ENCODE results near the gene ADORA1. TPM values are rescaled to one million over a fixed set of nuclear protein-coding genes. Genes with fewer than 3 reads are reported as not detected.

The ADORA1 gene
- total RNA-seq, 1 donor from 2014 or later = not detected

DNA sequence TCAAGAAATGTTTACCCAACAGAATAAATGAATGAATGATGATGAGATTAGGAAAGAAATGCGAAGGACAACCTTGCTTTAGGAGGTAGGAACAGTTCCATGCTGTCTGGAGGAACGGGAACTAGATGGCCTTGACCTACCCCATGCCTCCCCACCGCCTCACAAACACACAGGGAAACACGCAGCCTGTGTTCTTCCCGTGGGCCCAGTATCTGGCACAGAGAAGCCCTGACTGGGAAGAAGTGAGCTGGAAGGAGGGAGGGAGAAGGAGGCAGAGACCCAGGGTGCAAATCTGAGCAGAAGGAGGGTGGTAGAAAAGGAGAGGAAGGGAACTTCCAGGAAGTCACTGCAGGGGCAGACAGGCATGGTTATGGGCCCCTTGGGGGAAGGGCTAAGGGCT is 3.5 kb upstream of the ADORA1 start:
- H3K9me3 Mint-ChIP-seq = no peaks in the 10 kb centered on the region
- intact Hi-C loops (cut with micrococcal nuclease) = no loop called here
- H3K4me1 Mint-ChIP-seq = peaks cover 15% of the 10 kb centered on the region
- peaks cover 49% of the 10 kb centered on the region for H3K27me3 Mint-ChIP-seq
- ChIA-PET POLR2A (no interaction called here), CTCF (interaction anchor here (0.6 kb wide), 1 partner anchor 404 kb away, joined by 3 read pairs; no protein-coding TSS in a partner anchor)
- ATAC-seq (ENCODE audit: low read depth) (no peak), DNase-seq (no peak)
- no peaks in the 10 kb centered on the region for H3K36me3 Mint-ChIP-seq (ENCODE audit: low read depth)
- H3K27ac Mint-ChIP-seq = no peak overlapping the region
- no peak overlapping the region for H3K4me3 Mint-ChIP-seq
- TF ChIP-seq, protein P1, sequence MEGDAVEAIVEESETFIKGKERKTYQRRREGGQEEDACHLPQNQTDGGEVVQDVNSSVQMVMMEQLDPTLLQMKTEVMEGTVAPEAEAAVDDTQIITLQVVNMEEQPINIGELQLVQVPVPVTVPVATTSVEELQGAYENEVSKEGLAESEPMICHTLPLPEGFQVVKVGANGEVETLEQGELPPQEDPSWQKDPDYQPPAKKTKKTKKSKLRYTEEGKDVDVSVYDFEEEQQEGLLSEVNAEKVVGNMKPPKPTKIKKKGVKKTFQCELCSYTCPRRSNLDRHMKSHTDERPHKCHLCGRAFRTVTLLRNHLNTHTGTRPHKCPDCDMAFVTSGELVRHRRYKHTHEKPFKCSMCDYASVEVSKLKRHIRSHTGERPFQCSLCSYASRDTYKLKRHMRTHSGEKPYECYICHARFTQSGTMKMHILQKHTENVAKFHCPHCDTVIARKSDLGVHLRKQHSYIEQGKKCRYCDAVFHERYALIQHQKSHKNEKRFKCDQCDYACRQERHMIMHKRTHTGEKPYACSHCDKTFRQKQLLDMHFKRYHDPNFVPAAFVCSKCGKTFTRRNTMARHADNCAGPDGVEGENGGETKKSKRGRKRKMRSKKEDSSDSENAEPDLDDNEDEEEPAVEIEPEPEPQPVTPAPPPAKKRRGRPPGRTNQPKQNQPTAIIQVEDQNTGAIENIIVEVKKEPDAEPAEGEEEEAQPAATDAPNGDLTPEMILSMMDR (IDR thresholded peaks at IDR 0.05) = no peak

DNA sequence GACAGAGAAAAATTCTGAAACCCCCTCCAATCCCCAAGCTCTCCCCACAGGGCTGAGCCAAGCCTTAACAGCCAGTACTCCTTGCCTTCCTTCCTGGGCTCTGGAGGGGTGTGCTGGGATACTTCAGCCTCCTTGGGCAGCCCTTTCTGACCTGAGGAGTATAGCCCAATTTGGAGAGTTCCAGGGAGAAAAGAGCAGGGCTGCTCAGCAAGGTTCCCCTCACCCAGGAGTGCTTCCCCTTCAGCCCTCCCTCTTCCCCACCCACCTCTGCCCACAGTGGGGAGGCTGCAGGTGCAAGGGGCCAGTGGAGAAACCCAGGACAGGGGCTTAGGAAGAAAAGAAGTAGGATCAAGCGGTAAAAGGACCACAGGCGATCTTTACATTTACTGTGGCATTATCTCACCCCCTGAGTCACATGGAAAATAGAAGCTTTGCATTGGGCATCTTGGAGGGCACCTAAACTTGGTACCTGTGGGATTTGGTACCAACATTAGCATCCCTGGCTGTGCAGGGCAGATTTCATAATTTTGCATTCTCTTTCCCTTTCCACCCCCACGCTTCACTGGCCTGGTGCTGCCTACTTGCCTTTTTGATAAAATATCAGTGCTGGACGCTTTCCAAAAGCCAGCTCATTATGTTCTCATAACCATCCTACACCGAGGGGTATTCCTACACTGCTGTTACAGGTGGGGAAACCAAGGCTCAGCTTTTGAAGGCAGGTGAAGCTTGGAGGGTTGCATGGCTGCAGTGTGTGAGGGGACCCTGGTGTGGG is 2.8 kb upstream of the ADORA1 start:
- peaks cover 49% of the 10 kb centered on the region for H3K27me3 Mint-ChIP-seq
- no peak overlapping the region for H3K4me3 Mint-ChIP-seq
- H3K27ac Mint-ChIP-seq = no peak overlapping the region
- no peak for DNase-seq
- H3K36me3 Mint-ChIP-seq (ENCODE audit: low read depth) = no peaks in the 10 kb centered on the region
- intact Hi-C loops (cut with micrococcal nuclease) = no loop called here
- H3K9me3 Mint-ChIP-seq = no peaks in the 10 kb centered on the region
- no peak for ATAC-seq (ENCODE audit: low read depth)
- ChIA-PET POLR2A (no interaction called here), CTCF (no interaction called here)
- TF ChIP-seq, protein P1 (IDR thresholded peaks at IDR 0.05) = no peak
- peaks cover 16% of the 10 kb centered on the region for H3K4me1 Mint-ChIP-seq

DNA sequence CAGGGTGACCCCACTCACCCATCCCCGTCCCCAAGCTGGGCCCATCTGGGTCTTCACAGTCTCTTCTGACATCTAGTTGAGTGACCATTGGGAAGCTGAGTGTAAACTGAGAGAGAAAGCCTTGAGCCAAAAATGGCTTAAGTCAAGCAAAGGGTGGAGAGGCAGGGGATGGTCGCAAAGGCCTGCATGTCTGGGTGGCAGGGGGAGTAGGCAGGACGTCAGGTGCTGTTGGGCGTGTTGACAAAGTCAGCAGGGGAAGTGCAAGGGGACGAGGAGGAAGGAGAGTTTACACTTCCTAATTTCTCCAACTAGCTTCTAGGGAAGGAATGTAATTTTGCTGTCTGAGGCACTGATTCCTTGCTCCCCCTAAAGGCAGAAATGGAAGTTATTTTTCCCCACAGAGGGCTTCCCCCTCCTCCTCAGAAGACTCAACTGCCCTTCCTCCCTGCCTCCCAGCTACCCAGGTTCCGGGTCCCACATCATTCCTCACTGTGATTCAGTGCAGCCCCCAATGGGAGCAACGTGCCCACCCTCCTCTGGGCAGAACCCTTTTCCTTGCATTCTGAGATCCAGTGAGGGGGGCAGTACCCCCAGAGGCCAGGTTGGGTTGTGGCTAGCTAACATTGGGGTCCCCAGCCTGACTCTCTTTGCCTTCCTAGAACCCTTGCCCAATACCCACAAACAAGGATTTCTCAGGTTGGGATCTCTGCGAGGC is 1.2 kb upstream of the ADORA1 start:
- no peaks in the 10 kb centered on the region for H3K36me3 Mint-ChIP-seq (ENCODE audit: low read depth)
- POLR2A ChIA-PET = no interaction called here
- no peak overlapping the region for H3K4me3 Mint-ChIP-seq
- no peaks in the 10 kb centered on the region for H3K9me3 Mint-ChIP-seq
- H3K27me3 Mint-ChIP-seq = peaks cover 40% of the 10 kb centered on the region
- TF ChIP-seq, protein P1 (IDR thresholded peaks at IDR 0.05) = no peak
- H3K27ac Mint-ChIP-seq = no peak overlapping the region
- ATAC-seq (ENCODE audit: low read depth) (no peak), DNase-seq (no peak)
- intact Hi-C loops (cut with micrococcal nuclease) = no loop called here
- peaks cover 16% of the 10 kb centered on the region for H3K4me1 Mint-ChIP-seq
- CTCF ChIA-PET = interaction anchor here (1.3 kb wide), 1 partner anchor 8 kb away, joined by 3 read pairs; no protein-coding TSS in a partner anchor

GRCh38 chr1:203126866-203127665 is 460 bp upstream of the ADORA1 start:
- Mint-ChIP-seq H3K27ac (no peak overlapping the region), H3K36me3 (ENCODE audit: low read depth) (no peaks in the 10 kb centered on the region), H3K9me3 (no peaks in the 10 kb centered on the region), H3K27me3 (peaks cover 34% of the 10 kb centered on the region), H3K4me3 (no peak overlapping the region), H3K4me1 (peaks cover 16% of the 10 kb centered on the region)
- intact Hi-C loops (cut with micrococcal nuclease) = no loop called here
- ATAC-seq (ENCODE audit: low read depth) (no peak), DNase-seq (no peak)
- TF ChIP-seq, protein P1 (IDR thresholded peaks at IDR 0.05) = no peak
- ChIA-PET POLR2A (no interaction called here), CTCF (interaction anchor here (1.3 kb wide), 1 partner anchor 9 kb away, joined by 3 read pairs; no protein-coding TSS in a partner anchor)

- Mint-ChIP-seq H3K9me3 (no peaks in the 10 kb centered on the region), H3K4me1 (peaks cover 16% of the 10 kb centered on the region), H3K36me3 (ENCODE audit: low read depth) (no peaks in the 10 kb centered on the region), H3K27ac (no peak overlapping the region), H3K27me3 (peaks cover 36% of the 10 kb centered on the region), H3K4me3 (no peak overlapping the region)
- DNase-seq (no peak), ATAC-seq (ENCODE audit: low read depth) (no peak)
- ChIA-PET POLR2A (no interaction called here), CTCF (no interaction called here)
- intact Hi-C loops (cut with micrococcal nuclease) = no loop called here
- TF ChIP-seq, protein P1 (IDR thresholded peaks at IDR 0.05) = no peak
Observed at GRCh38 chr1:203128431-203128715, 847 bp downstream of the ADORA1 start.
